Germinal center (tissue), 1 donor: ENCODE results near the gene AKR7A3.
"Not testable (repeated sequence)": the region's sequence is repeated elsewhere in the genome, so short reads cannot be mapped to it uniquely, and the experiment has no call there.

Source experiments
- DNase-seq: peaks from one replicate; pipeline ENCODE4 v3.0.0; 2012; ENCODE audit warnings: mixed read lengths, low spot score

The AKR7A3 gene

GRCh38 chr1:19287436-19288185 is 959 bp downstream of the AKR7A3 start:
- DNase-seq, result no peak

- not testable (repeated sequence) for DNase-seq
These were observed 2.8 kb downstream of the AKR7A3 start for GRCh38 chr1:19285807-19286206.

GRCh38 chr1:19285366-19285765 is 3.2 kb downstream of the AKR7A3 start:
- not testable (repeated sequence) for DNase-seq

- DNase-seq, result no peak
These were observed 3.7 kb downstream of the AKR7A3 start for GRCh38 chr1:19284881-19285280.

GRCh38 chr1:19283891-19284290 is 4.7 kb downstream of the AKR7A3 start:
- DNase-seq, result no peak

- no peak for DNase-seq
These were observed 13.9 kb downstream of the AKR7A3 start for GRCh38 chr1:19274636-19275035.

GRCh38 chr1:19273844-19274531 is 14.6 kb downstream of the AKR7A3 start:
- DNase-seq, result not testable (repeated sequence)

- DNase-seq, result no peak
These were observed 15.3 kb downstream of the AKR7A3 start for GRCh38 chr1:19273106-19273843.

- DNase-seq, result no peak
These were observed 16.5 kb downstream of the AKR7A3 start for GRCh38 chr1:19272064-19272463.

GRCh38 chr1:19270343-19270730 is 18.2 kb downstream of the AKR7A3 start:
- DNase-seq, result not testable (repeated sequence)

GRCh38 chr1:19269427-19270342 is 18.9 kb downstream of the AKR7A3 start:
- DNase-seq, result not testable (repeated sequence)

- DNase-seq, result no peak
These were observed 20.1 kb downstream of the AKR7A3 start for GRCh38 chr1:19268445-19268844.

GRCh38 chr1:19262744-19263143 is 25.8 kb downstream of the AKR7A3 start:
- DNase-seq, result no peak

GRCh38 chr1:19262047-19262446 is 26.5 kb downstream of the AKR7A3 start:
- no peak for DNase-seq

- DNase-seq, result no peak
These were observed 28.1 kb downstream of the AKR7A3 start for GRCh38 chr1:19260211-19261138.

- no peak for DNase-seq
These were observed 30.2 kb downstream of the AKR7A3 start for GRCh38 chr1:19258353-19258752.

- DNase-seq, result no peak
These were observed 31.2 kb downstream of the AKR7A3 start for GRCh38 chr1:19257178-19257914.

- not testable (repeated sequence) for DNase-seq
These were observed 32.3 kb downstream of the AKR7A3 start for GRCh38 chr1:19256301-19256700.

GRCh38 chr1:19255288-19255687 is 33.3 kb downstream of the AKR7A3 start:
- no peak for DNase-seq

- DNase-seq, result no peak
These were observed 34.2 kb downstream of the AKR7A3 start for GRCh38 chr1:19254416-19254815.
